BJ (cell line): ENCODE data around the gene ANKLE2. TPM values are rescaled to one million over a fixed set of nuclear protein-coding genes. Genes with fewer than 3 reads are reported as not detected.

Experiments
- CTCF ChIA-PET: fragments of 350-600 bp; formaldehyde crosslinking; extraction: SDS; loops from one replicate; lab custom pipeline; 2021; ENCODE audit warnings: antibody characterized with exemption, inconsistent platforms; lab: Yijun Ruan, JAX
- POLR2A ChIA-PET: fragments of 300-600 bp; sonication (Branson Sonifier 250); formaldehyde crosslinking; extraction: SDS; loops from one replicate; lab custom pipeline; 2021; ENCODE audit warnings: antibody characterized with exemption; lab: Charles Lee
- DNase-seq: peaks from one replicate; pipeline ENCODE4 v3.0.0-alpha.2; 2011; ENCODE audit warnings: low read depth
- H3K27me3 ChIP-seq: 2 replicates; pipeline ENCODE4 v1.6.0; 2011; ENCODE audit warnings: low read length; ENCODE audit not compliant: control insufficient read depth, insufficient read depth
- H3K36me3 ChIP-seq: 2 replicates; pipeline ENCODE4 v1.5.1; 2011; ENCODE audit warnings: low read length; ENCODE audit not compliant: control insufficient read depth, insufficient read depth
- H3K4me3 ChIP-seq: 2 replicates; pipeline ENCODE4 v1.5.1; 2011; ENCODE audit warnings: low read depth, mild to moderate bottlenecking, control low read depth, low read length
- polyA plus RNA-seq: library from polyadenylated mRNA; depleted of rRNA; stranded (reverse); fragments of >200 nt; gene quantifications from 2 replicates; pipeline ENCODE4 v1.2.3, GENCODE V29; 2011
- TF ChIP-seq, protein P1 (sequence below): IDR thresholded peaks from 2 replicates; pipeline ENCODE4 v1.5.1; 2011; ENCODE audit warnings: low read depth, mild to moderate bottlenecking, control low read depth, inconsistent platforms, low read length, moderate library complexity; ENCODE audit not compliant: insufficient read depth

ANKLE2 gene
- polyA plus RNA-seq, 1 experiment = 119 TPM

DNA sequence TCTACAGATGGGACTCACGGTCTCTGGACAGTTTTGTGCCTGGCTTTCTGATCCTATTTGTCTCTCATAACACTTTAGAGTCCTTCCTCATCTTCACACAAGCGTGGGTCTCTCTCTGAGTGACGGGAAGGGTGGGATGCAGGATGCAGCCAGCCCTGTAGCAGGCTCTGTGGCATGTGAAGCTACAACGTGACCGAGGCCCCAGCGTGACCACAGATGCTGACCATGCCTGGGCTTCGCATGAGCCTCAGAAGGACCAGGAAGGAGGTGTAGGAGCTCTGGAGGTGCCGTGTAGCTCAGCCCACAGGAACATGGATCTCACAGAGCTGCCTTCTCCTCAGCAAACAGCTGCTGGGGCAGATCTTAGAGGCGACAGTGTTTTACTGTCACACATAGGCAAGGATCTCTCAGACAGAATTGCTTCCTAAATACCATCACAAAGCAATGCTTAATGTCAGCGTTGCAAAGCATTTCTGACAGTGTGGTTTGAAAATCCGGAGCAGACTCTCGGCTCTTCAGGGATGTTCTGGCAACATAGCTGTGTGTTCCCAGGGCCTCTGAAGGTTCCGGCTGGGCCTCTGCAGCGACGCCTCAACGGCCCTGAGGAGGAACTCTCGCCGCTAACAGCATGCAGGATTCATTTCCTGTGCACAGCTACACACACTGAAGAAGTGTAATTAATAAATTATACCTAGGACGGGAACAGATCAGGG lies 21.9 kb downstream of the ANKLE2 start:
- peaks cover 46% of the 10 kb centered on the region for H3K36me3 ChIP-seq
- TF ChIP-seq, protein P1, sequence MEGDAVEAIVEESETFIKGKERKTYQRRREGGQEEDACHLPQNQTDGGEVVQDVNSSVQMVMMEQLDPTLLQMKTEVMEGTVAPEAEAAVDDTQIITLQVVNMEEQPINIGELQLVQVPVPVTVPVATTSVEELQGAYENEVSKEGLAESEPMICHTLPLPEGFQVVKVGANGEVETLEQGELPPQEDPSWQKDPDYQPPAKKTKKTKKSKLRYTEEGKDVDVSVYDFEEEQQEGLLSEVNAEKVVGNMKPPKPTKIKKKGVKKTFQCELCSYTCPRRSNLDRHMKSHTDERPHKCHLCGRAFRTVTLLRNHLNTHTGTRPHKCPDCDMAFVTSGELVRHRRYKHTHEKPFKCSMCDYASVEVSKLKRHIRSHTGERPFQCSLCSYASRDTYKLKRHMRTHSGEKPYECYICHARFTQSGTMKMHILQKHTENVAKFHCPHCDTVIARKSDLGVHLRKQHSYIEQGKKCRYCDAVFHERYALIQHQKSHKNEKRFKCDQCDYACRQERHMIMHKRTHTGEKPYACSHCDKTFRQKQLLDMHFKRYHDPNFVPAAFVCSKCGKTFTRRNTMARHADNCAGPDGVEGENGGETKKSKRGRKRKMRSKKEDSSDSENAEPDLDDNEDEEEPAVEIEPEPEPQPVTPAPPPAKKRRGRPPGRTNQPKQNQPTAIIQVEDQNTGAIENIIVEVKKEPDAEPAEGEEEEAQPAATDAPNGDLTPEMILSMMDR = no peak
- H3K27me3 ChIP-seq = no peaks in the 10 kb centered on the region
- ChIA-PET CTCF (interaction anchor here (1.0 to 1.9 kb wide), 2 partner anchors 8 to 9 kb away, joined by 3 to 4 read pairs; no protein-coding TSS in a partner anchor), POLR2A (no interaction called here)
- no peak overlapping the region for H3K4me3 ChIP-seq
- no peak for DNase-seq

GRCh38 chr12:132736913-132737312 lies 24.7 kb downstream of the ANKLE2 start:
- TF ChIP-seq, protein P1 = no peak
- Histone ChIP-seq H3K4me3 (no peak overlapping the region), H3K27me3 (no peaks in the 10 kb centered on the region), H3K36me3 (peaks cover 47% of the 10 kb centered on the region)
- CTCF ChIA-PET = no interaction called here
- POLR2A ChIA-PET = no interaction called here
- DNase-seq = no peak

- Histone ChIP-seq H3K4me3 (no peak overlapping the region), H3K36me3 (peaks cover 48% of the 10 kb centered on the region), H3K27me3 (no peaks in the 10 kb centered on the region)
- ChIA-PET POLR2A (no interaction called here), CTCF (no interaction called here)
- DNase-seq = no peak
- TF ChIP-seq, protein P1 = no peak
Observed at GRCh38 chr12:132736378-132736777, 25.3 kb downstream of the ANKLE2 start.

GRCh38 chr12:132735496-132735895 lies 26.1 kb downstream of the ANKLE2 start:
- CTCF ChIA-PET = no interaction called here
- TF ChIP-seq, protein P1 = no peak
- no peak for DNase-seq
- no peaks in the 10 kb centered on the region for H3K27me3 ChIP-seq
- H3K4me3 ChIP-seq = no peak overlapping the region
- H3K36me3 ChIP-seq = peaks cover 45% of the 10 kb centered on the region
- POLR2A ChIA-PET = no interaction called here

DNA sequence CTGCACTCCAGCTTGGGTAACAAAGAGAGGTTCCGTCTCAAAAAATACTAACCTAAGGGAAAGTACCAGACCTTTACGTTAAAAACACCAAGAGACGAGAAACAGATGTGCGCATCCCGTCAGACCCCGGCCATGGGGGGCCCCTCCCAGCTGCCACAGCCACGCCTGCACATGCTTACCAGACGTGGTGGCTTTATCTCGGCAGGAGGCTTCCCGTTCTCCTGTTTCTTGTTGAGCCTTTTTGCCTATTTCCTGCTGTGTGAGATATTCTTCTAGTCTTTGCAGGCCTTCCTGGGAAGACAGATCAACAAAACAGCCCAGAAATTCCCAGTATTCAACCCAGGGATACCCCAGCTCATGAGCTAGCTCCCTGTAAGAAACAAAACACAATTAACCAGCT lies 27.4 kb downstream of the ANKLE2 start:
- no peak for DNase-seq
- ChIA-PET CTCF (interaction anchor here (0.6 to 1.4 kb wide), 2 partner anchors 9 to 10 kb away, joined by 3 to 6 read pairs; no protein-coding TSS in a partner anchor), POLR2A (no interaction called here)
- TF ChIP-seq, protein P1 = no peak
- Histone ChIP-seq H3K36me3 (peaks cover 45% of the 10 kb centered on the region), H3K4me3 (no peak overlapping the region), H3K27me3 (no peaks in the 10 kb centered on the region)
